ENCODE results near the gene C4orf36. TPM values are rescaled to one million over a fixed set of nuclear protein-coding genes. Genes with fewer than 3 reads are reported as not detected.

The C4orf36 gene
- total RNA-seq, 2 experiments from 2014 or later, result not detected

DNA sequence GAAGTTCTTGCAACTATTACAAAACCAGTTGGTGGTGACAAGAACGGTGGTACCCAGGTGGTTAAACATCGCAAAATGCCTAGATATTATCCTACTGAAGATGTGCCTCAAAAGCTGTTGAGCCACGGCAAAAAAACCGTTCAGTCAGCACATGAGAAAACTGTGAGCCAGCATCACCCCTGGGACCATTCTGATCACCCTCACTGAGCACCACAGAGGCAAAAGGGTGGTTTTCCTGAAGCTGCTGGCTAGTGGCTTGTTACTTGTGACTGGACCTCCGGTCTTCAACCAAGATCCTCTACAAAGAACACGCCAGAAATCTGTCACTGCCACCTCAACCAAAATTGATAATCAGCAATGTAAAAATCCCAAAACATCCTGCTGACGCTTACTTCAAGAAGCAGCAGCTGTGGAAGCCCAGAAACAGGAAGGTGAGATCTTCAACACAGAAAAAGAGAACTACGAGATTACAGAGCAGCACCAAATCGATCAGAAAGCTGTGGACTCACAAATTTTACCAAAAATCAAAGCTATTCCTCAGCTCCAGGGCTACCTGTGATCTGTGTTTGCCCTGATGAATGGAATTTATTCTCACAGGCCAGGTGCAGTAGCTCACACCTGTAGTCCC, 21.7 kb downstream of the C4orf36 start:
- Histone ChIP-seq H3K36me3 (ENCODE audit: insufficient read depth, low read length) (no peaks in the 10 kb centered on the region), H3K4me3 (ENCODE audit: low read length) (no peak overlapping the region), H3K9me3 (ENCODE audit: control insufficient read depth in 1 of 2, insufficient read depth in 1 of 2, low read length in 2 of 2) (no peaks in the 10 kb centered on the region), H3K27me3 (ENCODE audit: control insufficient read depth in 1 of 2, insufficient read depth in 2 of 2, low read length in 2 of 2) (no peaks in the 10 kb centered on the region), H3K27ac (ENCODE audit: low read depth in 1 of 2, low read length in 2 of 2) (no peak overlapping the region), H3K4me1 (ENCODE audit: insufficient read depth, low read length) (no peaks in the 10 kb centered on the region)
- no peak overlapping the region for H3K27ac Mint-ChIP-seq
- no peaks in the 10 kb centered on the region for H3K27me3 Mint-ChIP-seq
- H3K4me1 Mint-ChIP-seq (ENCODE audit: low read depth), result no peaks in the 10 kb centered on the region
- H3K36me3 Mint-ChIP-seq (ENCODE audit: low read depth), result no peaks in the 10 kb centered on the region
- DNase-seq (no peak), ATAC-seq (ENCODE audit: poor library complexity) (no peak)
- intact Hi-C loops (cut with DNase I, micrococcal nuclease), result no loop called here
- ChIA-PET CTCF (no interaction called here), POLR2A (no interaction called here)
- H3K4me3 Mint-ChIP-seq, result no peak overlapping the region
- TF ChIP-seq, protein P1, sequence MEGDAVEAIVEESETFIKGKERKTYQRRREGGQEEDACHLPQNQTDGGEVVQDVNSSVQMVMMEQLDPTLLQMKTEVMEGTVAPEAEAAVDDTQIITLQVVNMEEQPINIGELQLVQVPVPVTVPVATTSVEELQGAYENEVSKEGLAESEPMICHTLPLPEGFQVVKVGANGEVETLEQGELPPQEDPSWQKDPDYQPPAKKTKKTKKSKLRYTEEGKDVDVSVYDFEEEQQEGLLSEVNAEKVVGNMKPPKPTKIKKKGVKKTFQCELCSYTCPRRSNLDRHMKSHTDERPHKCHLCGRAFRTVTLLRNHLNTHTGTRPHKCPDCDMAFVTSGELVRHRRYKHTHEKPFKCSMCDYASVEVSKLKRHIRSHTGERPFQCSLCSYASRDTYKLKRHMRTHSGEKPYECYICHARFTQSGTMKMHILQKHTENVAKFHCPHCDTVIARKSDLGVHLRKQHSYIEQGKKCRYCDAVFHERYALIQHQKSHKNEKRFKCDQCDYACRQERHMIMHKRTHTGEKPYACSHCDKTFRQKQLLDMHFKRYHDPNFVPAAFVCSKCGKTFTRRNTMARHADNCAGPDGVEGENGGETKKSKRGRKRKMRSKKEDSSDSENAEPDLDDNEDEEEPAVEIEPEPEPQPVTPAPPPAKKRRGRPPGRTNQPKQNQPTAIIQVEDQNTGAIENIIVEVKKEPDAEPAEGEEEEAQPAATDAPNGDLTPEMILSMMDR (IDR thresholded peaks at IDR 0.05), result no peak
- H3K9me3 Mint-ChIP-seq, result no peaks in the 10 kb centered on the region

DNA sequence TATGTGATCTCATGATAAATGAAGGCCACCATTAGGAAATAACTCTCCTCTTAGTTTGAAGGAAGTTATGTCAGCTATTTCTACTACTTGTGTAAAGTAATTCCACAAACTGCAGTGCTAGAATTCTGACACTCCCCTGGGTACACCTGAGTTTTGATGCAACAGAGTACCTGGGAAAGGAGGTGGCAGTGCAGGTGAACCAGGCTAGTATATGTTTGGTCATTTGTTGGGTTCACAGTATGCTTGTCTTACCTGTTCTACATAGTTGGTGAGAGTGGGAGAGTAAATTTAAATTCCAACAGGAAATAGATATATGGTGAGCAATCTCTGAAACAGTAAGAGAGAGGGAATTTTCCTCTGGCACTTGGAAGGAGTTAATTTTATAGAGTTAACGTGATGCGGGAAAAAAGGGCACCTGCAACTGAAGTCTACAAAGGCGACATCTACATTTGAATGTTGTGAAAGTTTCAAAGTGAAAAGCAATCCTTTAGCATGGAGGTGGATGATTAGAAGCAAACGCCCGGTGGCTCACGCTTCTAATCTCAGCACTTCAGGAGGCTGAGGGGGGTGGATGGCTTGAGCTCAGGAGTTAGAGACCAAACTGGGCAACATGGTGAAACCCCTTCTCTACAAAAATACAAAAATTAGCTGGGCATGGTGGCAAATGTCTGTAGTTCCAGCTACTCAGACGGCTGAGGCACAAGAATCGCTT, 34.7 kb downstream of the C4orf36 start:
- H3K36me3 Mint-ChIP-seq (ENCODE audit: low read depth), result no peaks in the 10 kb centered on the region
- peaks cover 0 to 3% of the 10 kb centered on the region in 2 experiments for H3K9me3 ChIP-seq (ENCODE audit: control insufficient read depth in 1 of 2, insufficient read depth in 1 of 2, low read length in 2 of 2)
- no peak for DNase-seq

DNA sequence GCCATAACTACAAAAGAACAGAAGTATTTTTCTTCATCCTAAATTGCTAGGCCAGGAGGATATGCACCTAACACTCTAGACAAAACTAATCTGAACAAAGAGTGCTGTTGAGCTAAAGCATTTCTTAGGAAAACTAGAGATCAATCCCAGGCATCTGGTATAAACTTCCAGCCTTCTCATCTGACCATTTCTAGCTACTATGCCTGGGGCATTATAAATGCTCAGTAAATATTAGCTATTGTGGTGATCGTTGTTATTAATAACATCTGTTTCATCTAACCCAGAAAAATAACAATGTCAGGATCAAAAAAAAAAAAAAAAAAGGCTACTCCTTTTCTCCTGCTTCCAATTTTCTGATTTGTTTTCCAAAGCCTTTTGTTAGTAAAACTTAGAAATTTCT, 35.3 kb downstream of the C4orf36 start:
- no peak overlapping the region for H3K4me3 ChIP-seq (ENCODE audit: low read length)
- no peaks in the 10 kb centered on the region for H3K4me1 ChIP-seq (ENCODE audit: insufficient read depth, low read length)
- no peak overlapping the region for H3K27ac ChIP-seq (ENCODE audit: low read depth in 1 of 2, low read length in 2 of 2)
- no peaks in the 10 kb centered on the region for H3K27me3 ChIP-seq (ENCODE audit: control insufficient read depth in 1 of 2, insufficient read depth in 2 of 2, low read length in 2 of 2)
- CTCF ChIA-PET, result no interaction called here
- H3K9me3 ChIP-seq (ENCODE audit: control insufficient read depth in 1 of 2, insufficient read depth in 1 of 2, low read length in 2 of 2), result peaks cover 0 to 3% of the 10 kb centered on the region in 2 experiments
- POLR2A ChIA-PET, result no interaction called here
- Mint-ChIP-seq H3K27me3 (no peaks in the 10 kb centered on the region), H3K4me1 (ENCODE audit: low read depth) (no peaks in the 10 kb centered on the region), H3K36me3 (ENCODE audit: low read depth) (no peaks in the 10 kb centered on the region), H3K4me3 (no peak overlapping the region), H3K9me3 (peaks cover 3% of the 10 kb centered on the region), H3K27ac (no peak overlapping the region)
- intact Hi-C loops (cut with DNase I, micrococcal nuclease), result no loop called here
- H3K36me3 ChIP-seq (ENCODE audit: insufficient read depth, low read length), result no peaks in the 10 kb centered on the region
- DNase-seq, result no peak
- ATAC-seq (ENCODE audit: poor library complexity), result no peak
- TF ChIP-seq, protein P1 (IDR thresholded peaks at IDR 0.05), result no peak

More for the DNA sequence above, 34.7 kb downstream of the C4orf36 start:
- Histone ChIP-seq H3K4me3 (ENCODE audit: low read length) (no peak overlapping the region), H3K4me1 (ENCODE audit: insufficient read depth, low read length) (no peaks in the 10 kb centered on the region), H3K27ac (ENCODE audit: low read depth in 1 of 2, low read length in 2 of 2) (no peak overlapping the region), H3K36me3 (ENCODE audit: insufficient read depth, low read length) (no peaks in the 10 kb centered on the region), H3K27me3 (ENCODE audit: control insufficient read depth in 1 of 2, insufficient read depth in 2 of 2, low read length in 2 of 2) (no peaks in the 10 kb centered on the region)
- TF ChIP-seq, protein P1 (IDR thresholded peaks at IDR 0.05), result no peak
- CTCF ChIA-PET, result no interaction called here
- no peak for ATAC-seq (ENCODE audit: poor library complexity)
- no peaks in the 10 kb centered on the region for H3K4me1 Mint-ChIP-seq (ENCODE audit: low read depth)
- intact Hi-C loops (cut with DNase I, micrococcal nuclease), result no loop called here
- POLR2A ChIA-PET, result no interaction called here
- no peaks in the 10 kb centered on the region for H3K27me3 Mint-ChIP-seq
- H3K27ac Mint-ChIP-seq, result no peak overlapping the region
- peaks cover 3% of the 10 kb centered on the region for H3K9me3 Mint-ChIP-seq
- no peak overlapping the region for H3K4me3 Mint-ChIP-seq
